ENCODE data around the gene DNAJC5. TPM values are rescaled to one million over a fixed set of nuclear protein-coding genes. Genes with fewer than 3 reads are reported as not detected.

The DNAJC5 gene
- total and polyA plus RNA-seq, 4 donors, result 16.2 to 38.1 (median 25.9) TPM

- no peaks in the 10 kb centered on the region for H3K27me3 ChIP-seq (ENCODE audit: control insufficient read depth in 1 of 2, insufficient read depth in 2 of 2, low read length in 1 of 2)
- no peaks in the 10 kb centered on the region for H3K4me1 ChIP-seq (ENCODE audit: control insufficient read depth in 1 of 2, insufficient read depth in 2 of 2, low read length in 2 of 2)
- ATAC-seq (ENCODE audit: low FRiP score) (no peak), DNase-seq (no peak)
- H3K4me3 ChIP-seq (ENCODE audit: low read length in 2 of 2), result no peak overlapping the region
- peaks cover 0 to 5% of the 10 kb centered on the region in 2 donors for H3K36me3 ChIP-seq (ENCODE audit: control insufficient read depth in 1 of 2, insufficient read depth in 2 of 2, low read length in 1 of 2)
- 91 to 93% methylated on average over 27 of the region's 27 CpGs for WGBS, 2 donors
- intact Hi-C loops (cut with DNase I), result no loop called here
- H3K27ac ChIP-seq (ENCODE audit: low read depth in 1 of 2, low read length in 2 of 2), result no peak overlapping the region
- no peaks in the 10 kb centered on the region for H3K9me3 ChIP-seq (ENCODE audit: control insufficient read depth, low read length)
Observed at GRCh38 chr20:63963348-63963741, 68.4 kb downstream of the DNAJC5 start.

- Histone ChIP-seq H3K36me3 (ENCODE audit: control insufficient read depth in 1 of 2, insufficient read depth in 2 of 2, low read length in 1 of 2) (peaks cover 0 to 5% of the 10 kb centered on the region in 2 donors), H3K4me3 (ENCODE audit: low read length in 2 of 2) (no peak overlapping the region), H3K4me1 (ENCODE audit: control insufficient read depth in 1 of 2, insufficient read depth in 2 of 2, low read length in 2 of 2) (no peaks in the 10 kb centered on the region), H3K9me3 (ENCODE audit: control insufficient read depth, low read length) (no peaks in the 10 kb centered on the region), H3K27ac (ENCODE audit: low read depth in 1 of 2, low read length in 2 of 2) (no peak overlapping the region), H3K27me3 (ENCODE audit: control insufficient read depth in 1 of 2, insufficient read depth in 2 of 2, low read length in 1 of 2) (no peaks in the 10 kb centered on the region)
- 91 to 92% methylated on average over 16 of the region's 16 CpGs for WGBS, 2 donors
- intact Hi-C loops (cut with DNase I), result no loop called here
- DNase-seq (no peak), ATAC-seq (ENCODE audit: low FRiP score) (no peak)
Observed at GRCh38 chr20:63963784-63964301, 68.9 kb downstream of the DNAJC5 start.

GRCh38 chr20:63964412-63964811 lies 69.5 kb downstream of the DNAJC5 start:
- Histone ChIP-seq H3K36me3 (ENCODE audit: control insufficient read depth in 1 of 2, insufficient read depth in 2 of 2, low read length in 1 of 2) (peaks cover 0 to 5% of the 10 kb centered on the region in 2 donors), H3K4me3 (ENCODE audit: low read length in 2 of 2) (no peak overlapping the region), H3K27me3 (ENCODE audit: control insufficient read depth in 1 of 2, insufficient read depth in 2 of 2, low read length in 1 of 2) (no peaks in the 10 kb centered on the region), H3K4me1 (ENCODE audit: control insufficient read depth in 1 of 2, insufficient read depth in 2 of 2, low read length in 2 of 2) (no peaks in the 10 kb centered on the region), H3K27ac (ENCODE audit: low read depth in 1 of 2, low read length in 2 of 2) (no peak overlapping the region), H3K9me3 (ENCODE audit: control insufficient read depth, low read length) (no peaks in the 10 kb centered on the region)
- 94% methylated on average over 16 of the region's 16 CpGs for WGBS, 2 donors
- intact Hi-C loops (cut with DNase I), result no loop called here
- peak in 1 of 2 donors; percentile 73 for DNase-seq
- no peak for ATAC-seq (ENCODE audit: low FRiP score)

GRCh38 chr20:63966172-63966943 lies 71.4 kb downstream of the DNAJC5 start:
- no peaks in the 10 kb centered on the region for H3K4me1 ChIP-seq (ENCODE audit: control insufficient read depth in 1 of 2, insufficient read depth in 2 of 2, low read length in 2 of 2)
- no peak for ATAC-seq (ENCODE audit: low FRiP score)
- no peak overlapping the region for H3K27ac ChIP-seq (ENCODE audit: low read depth in 1 of 2, low read length in 2 of 2)
- H3K27me3 ChIP-seq (ENCODE audit: control insufficient read depth in 1 of 2, insufficient read depth in 2 of 2, low read length in 1 of 2), result no peaks in the 10 kb centered on the region
- peaks cover 0 to 5% of the 10 kb centered on the region in 2 donors for H3K36me3 ChIP-seq (ENCODE audit: control insufficient read depth in 1 of 2, insufficient read depth in 2 of 2, low read length in 1 of 2)
- DNase-seq, result peak; percentile 50 to 75
- H3K9me3 ChIP-seq (ENCODE audit: control insufficient read depth, low read length), result no peaks in the 10 kb centered on the region
- 93% methylated on average over 27 of the region's 27 CpGs for WGBS, 2 donors
- H3K4me3 ChIP-seq (ENCODE audit: low read length in 2 of 2), result no peak overlapping the region
- intact Hi-C loops (cut with DNase I), result no loop called here

- Histone ChIP-seq H3K4me1 (ENCODE audit: control insufficient read depth in 1 of 2, insufficient read depth in 2 of 2, low read length in 2 of 2) (no peaks in the 10 kb centered on the region), H3K27ac (ENCODE audit: low read depth in 1 of 2, low read length in 2 of 2) (no peak overlapping the region), H3K9me3 (ENCODE audit: control insufficient read depth, low read length) (no peaks in the 10 kb centered on the region), H3K36me3 (ENCODE audit: control insufficient read depth in 1 of 2, insufficient read depth in 2 of 2, low read length in 1 of 2) (peaks cover 0 to 5% of the 10 kb centered on the region in 2 donors), H3K27me3 (ENCODE audit: control insufficient read depth in 1 of 2, insufficient read depth in 2 of 2, low read length in 1 of 2) (no peaks in the 10 kb centered on the region), H3K4me3 (ENCODE audit: low read length in 2 of 2) (no peak overlapping the region)
- 90 to 91% methylated on average over 13 of the region's 13 CpGs for WGBS, 2 donors
- intact Hi-C loops (cut with DNase I), result no loop called here
- DNase-seq (peak in 1 of 2 donors; percentile 63), ATAC-seq (ENCODE audit: low FRiP score) (no peak)
Observed at GRCh38 chr20:63966944-63967322, 72.0 kb downstream of the DNAJC5 start.

GRCh38 chr20:63967330-63968135 lies 72.6 kb downstream of the DNAJC5 start:
- Histone ChIP-seq H3K9me3 (ENCODE audit: control insufficient read depth, low read length) (no peaks in the 10 kb centered on the region), H3K4me1 (ENCODE audit: control insufficient read depth in 1 of 2, insufficient read depth in 2 of 2, low read length in 2 of 2) (no peaks in the 10 kb centered on the region), H3K27ac (ENCODE audit: low read depth in 1 of 2, low read length in 2 of 2) (no peak overlapping the region), H3K4me3 (ENCODE audit: low read length in 2 of 2) (no peak overlapping the region), H3K36me3 (ENCODE audit: control insufficient read depth in 1 of 2, insufficient read depth in 2 of 2, low read length in 1 of 2) (peaks cover 0 to 5% of the 10 kb centered on the region in 2 donors), H3K27me3 (ENCODE audit: control insufficient read depth in 1 of 2, insufficient read depth in 2 of 2, low read length in 1 of 2) (no peaks in the 10 kb centered on the region)
- intact Hi-C loops (cut with DNase I), result no loop called here
- no peak for ATAC-seq (ENCODE audit: low FRiP score)
- WGBS, 2 donors, result 87 to 89% methylated on average over 28 of the region's 28 CpGs
- DNase-seq, result peak in 1 of 2 donors; percentile 70

- no peaks in the 10 kb centered on the region for H3K4me1 ChIP-seq (ENCODE audit: control insufficient read depth in 1 of 2, insufficient read depth in 2 of 2, low read length in 2 of 2)
- peak in 1 of 2 donors; percentile 71 for DNase-seq
- no peak overlapping the region for H3K4me3 ChIP-seq (ENCODE audit: low read length in 2 of 2)
- no peaks in the 10 kb centered on the region for H3K9me3 ChIP-seq (ENCODE audit: control insufficient read depth, low read length)
- 72 to 74% methylated on average over 14 of the region's 14 CpGs for WGBS, 2 donors
- no peak for ATAC-seq (ENCODE audit: low FRiP score)
- H3K36me3 ChIP-seq (ENCODE audit: control insufficient read depth in 1 of 2, insufficient read depth in 2 of 2, low read length in 1 of 2), result peaks cover 0 to 5% of the 10 kb centered on the region in 2 donors
- intact Hi-C loops (cut with DNase I), result no loop called here
- no peak overlapping the region for H3K27ac ChIP-seq (ENCODE audit: low read depth in 1 of 2, low read length in 2 of 2)
- no peaks in the 10 kb centered on the region for H3K27me3 ChIP-seq (ENCODE audit: control insufficient read depth in 1 of 2, insufficient read depth in 2 of 2, low read length in 1 of 2)
Observed at GRCh38 chr20:63968136-63968927, 73.4 kb downstream of the DNAJC5 start.

All from aorta (tissue), 5 donors.